ENCODE measurements around the gene ELF1. TPM values are rescaled to one million over a fixed set of nuclear protein-coding genes. Genes with fewer than 3 reads are reported as not detected.

Gene ELF1
- total RNA-seq, 4 donors from 2014 or later = 61.5 to 96.1 (median 74.1) TPM

DNA sequence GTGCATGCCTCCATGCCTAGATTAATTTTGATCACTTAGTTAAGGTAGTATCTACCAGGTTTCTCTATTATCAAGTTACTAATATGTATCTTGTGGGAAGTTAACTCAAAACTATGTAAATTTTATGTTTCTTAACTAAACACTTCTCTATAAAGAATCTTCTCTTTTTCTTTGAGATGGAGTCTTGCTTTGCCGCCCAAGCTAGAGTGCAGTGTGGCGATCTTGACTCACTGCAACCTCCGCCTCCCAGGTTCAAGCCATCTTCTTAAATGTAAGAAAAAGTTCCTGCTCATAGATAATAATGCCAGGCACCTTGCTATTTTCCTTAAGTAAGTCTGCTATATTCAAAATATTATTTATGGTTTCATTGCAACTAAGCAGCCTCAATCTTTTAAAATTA is 58.4 kb downstream of the ELF1 start:
- TF ChIP-seq, protein P1, sequence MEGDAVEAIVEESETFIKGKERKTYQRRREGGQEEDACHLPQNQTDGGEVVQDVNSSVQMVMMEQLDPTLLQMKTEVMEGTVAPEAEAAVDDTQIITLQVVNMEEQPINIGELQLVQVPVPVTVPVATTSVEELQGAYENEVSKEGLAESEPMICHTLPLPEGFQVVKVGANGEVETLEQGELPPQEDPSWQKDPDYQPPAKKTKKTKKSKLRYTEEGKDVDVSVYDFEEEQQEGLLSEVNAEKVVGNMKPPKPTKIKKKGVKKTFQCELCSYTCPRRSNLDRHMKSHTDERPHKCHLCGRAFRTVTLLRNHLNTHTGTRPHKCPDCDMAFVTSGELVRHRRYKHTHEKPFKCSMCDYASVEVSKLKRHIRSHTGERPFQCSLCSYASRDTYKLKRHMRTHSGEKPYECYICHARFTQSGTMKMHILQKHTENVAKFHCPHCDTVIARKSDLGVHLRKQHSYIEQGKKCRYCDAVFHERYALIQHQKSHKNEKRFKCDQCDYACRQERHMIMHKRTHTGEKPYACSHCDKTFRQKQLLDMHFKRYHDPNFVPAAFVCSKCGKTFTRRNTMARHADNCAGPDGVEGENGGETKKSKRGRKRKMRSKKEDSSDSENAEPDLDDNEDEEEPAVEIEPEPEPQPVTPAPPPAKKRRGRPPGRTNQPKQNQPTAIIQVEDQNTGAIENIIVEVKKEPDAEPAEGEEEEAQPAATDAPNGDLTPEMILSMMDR (IDR thresholded peaks at IDR 0.05) = no peak
- TF ChIP-seq POLR2A (IDR thresholded peaks at IDR 0.05) = no peak
- intact Hi-C loops (cut with DNase I; ENCODE audit: low total_unique reads) = no loop called here

DNA sequence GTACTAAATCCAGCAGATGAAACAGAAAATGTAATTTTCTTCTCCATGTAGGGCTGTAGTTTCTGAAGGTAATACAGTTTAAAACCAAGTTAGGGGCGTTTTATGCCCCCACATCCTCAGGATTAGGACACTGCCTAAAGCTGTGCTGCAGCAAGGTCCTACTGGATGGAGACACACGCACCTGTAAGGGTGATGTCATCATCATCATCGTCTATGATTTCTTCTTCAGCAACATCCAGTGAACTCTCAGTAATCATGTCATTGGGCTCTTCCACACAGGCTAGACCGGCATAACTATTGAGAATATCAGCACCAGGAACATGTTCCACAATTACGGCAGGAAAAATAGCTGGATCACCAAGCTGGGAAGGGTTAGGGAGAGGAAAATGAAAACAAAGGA is 60.5 kb downstream of the ELF1 start:
- H3K27me3 ChIP-seq = no peaks in the 10 kb centered on the region
- no peaks in the 10 kb centered on the region for H3K36me3 ChIP-seq
- H3K9me3 ChIP-seq = no peaks in the 10 kb centered on the region
- H3K4me1 ChIP-seq = no peaks in the 10 kb centered on the region
- H3K4me3 ChIP-seq = no peak overlapping the region
- H3K27ac ChIP-seq = no peak overlapping the region
- intact Hi-C loops (cut with DNase I; ENCODE audit: low total_unique reads) = no loop called here
- no peak for TF ChIP-seq POLR2A (IDR thresholded peaks at IDR 0.05)
- TF ChIP-seq, protein P1 (IDR thresholded peaks at IDR 0.05) = no peak
- DNase-seq = no peak

More for the DNA sequence above, 58.4 kb downstream of the ELF1 start:
- H3K4me3 ChIP-seq = no peak overlapping the region
- H3K27me3 ChIP-seq = no peaks in the 10 kb centered on the region
- no peaks in the 10 kb centered on the region for H3K4me1 ChIP-seq
- no peak overlapping the region for H3K27ac ChIP-seq
- no peaks in the 10 kb centered on the region for H3K9me3 ChIP-seq
- no peak for DNase-seq
- H3K36me3 ChIP-seq = no peaks in the 10 kb centered on the region

DNA sequence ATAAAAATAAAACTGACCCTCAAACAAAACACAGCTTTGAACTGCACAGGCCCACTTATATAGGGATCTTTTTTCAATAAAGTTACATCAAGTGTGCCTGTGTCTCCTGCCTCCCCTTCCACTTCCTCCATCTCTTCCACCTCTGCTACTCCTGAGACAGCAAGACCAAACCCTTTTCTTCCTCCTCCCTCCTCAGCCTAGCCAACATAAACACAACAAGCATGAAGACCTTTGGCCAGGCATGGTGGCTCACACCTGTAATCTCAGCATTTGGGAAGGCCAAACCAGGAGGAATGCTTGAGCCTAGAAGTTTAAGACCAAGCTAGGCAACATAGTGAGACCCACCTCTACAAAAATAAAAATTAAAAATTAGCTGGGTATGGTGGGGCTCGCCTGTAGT is 72.6 kb downstream of the ELF1 start:
- H3K4me1 ChIP-seq = no peaks in the 10 kb centered on the region
- TF ChIP-seq, protein P1 (IDR thresholded peaks at IDR 0.05) = no peak
- no peak for TF ChIP-seq POLR2A (IDR thresholded peaks at IDR 0.05)
- no peak overlapping the region for H3K27ac ChIP-seq
- H3K9me3 ChIP-seq = no peaks in the 10 kb centered on the region
- intact Hi-C loops (cut with DNase I; ENCODE audit: low total_unique reads) = no loop called here
- no peaks in the 10 kb centered on the region for H3K36me3 ChIP-seq
- no peaks in the 10 kb centered on the region for H3K27me3 ChIP-seq
- no peak for DNase-seq
- H3K4me3 ChIP-seq = no peak overlapping the region

DNA sequence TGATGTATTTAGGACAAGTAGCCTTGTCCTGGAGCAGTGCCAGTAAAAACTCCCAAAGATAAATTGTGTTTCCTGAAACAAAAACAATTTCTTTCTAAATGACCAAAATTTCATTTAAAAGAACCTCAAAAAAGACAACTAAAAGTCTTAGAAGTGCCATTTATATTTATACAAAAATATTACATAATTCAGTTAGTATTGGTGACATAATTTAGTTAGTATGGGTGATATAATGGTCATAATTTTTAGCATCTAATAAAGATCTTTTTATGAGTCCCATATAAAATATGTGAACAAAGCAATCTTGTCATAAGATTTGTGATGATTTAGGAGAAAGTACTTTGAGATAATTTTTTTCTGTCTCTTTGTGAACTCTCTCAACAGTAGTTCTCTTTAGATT is 76.0 kb downstream of the ELF1 start:
- TF ChIP-seq POLR2A (IDR thresholded peaks at IDR 0.05) = no peak
- TF ChIP-seq, protein P1 (IDR thresholded peaks at IDR 0.05) = no peak
- Histone ChIP-seq H3K4me3 (no peak overlapping the region), H3K27ac (no peak overlapping the region), H3K9me3 (no peaks in the 10 kb centered on the region), H3K27me3 (no peaks in the 10 kb centered on the region), H3K4me1 (no peaks in the 10 kb centered on the region), H3K36me3 (no peaks in the 10 kb centered on the region)
- intact Hi-C loops (cut with DNase I; ENCODE audit: low total_unique reads) = no loop called here
- no peak for DNase-seq

DNA sequence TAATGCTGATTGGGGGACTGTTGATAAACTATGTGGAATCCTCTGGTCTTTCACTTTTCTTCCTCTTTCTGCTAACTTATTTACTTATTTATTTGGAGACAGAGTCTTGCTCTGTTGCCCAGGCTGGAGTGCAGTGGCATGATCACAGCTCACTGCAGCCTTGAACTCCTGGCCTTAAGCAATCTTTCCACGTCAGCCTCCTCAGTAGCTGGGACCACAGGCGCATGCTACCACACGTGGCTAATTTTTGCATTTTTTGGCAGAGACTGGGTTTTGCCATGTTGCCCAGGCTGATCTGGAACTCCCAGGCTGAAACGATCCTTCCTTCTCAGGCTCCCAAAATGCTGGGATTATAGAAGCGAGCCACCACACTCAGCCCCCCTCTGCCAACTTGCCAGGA is 77.5 kb downstream of the ELF1 start:
- Histone ChIP-seq H3K4me1 (no peaks in the 10 kb centered on the region), H3K4me3 (no peak overlapping the region), H3K36me3 (no peaks in the 10 kb centered on the region), H3K27me3 (no peaks in the 10 kb centered on the region), H3K27ac (no peak overlapping the region), H3K9me3 (no peaks in the 10 kb centered on the region)
- intact Hi-C loops (cut with DNase I; ENCODE audit: low total_unique reads) = no loop called here
- TF ChIP-seq POLR2A (IDR thresholded peaks at IDR 0.05) = no peak
- TF ChIP-seq, protein P1 (IDR thresholded peaks at IDR 0.05) = no peak
- no peak for DNase-seq

Measured in uterus (tissue), 4 donors.